Uterus (tissue), 4 donors: Measurements from ENCODE around the gene SEMA4G. TPM values are rescaled to one million over a fixed set of nuclear protein-coding genes. Genes with fewer than 3 reads are reported as not detected.

Experiments used
- DNase-seq, 2 donors: peaks; one replicate each; pipeline ENCODE4 v3.0.0-alpha.2; 2019 to 2020
- H3K27ac ChIP-seq, 2 donors: fragments of 200-600 bp; sonication (generic); 1 replicate in 1 of 2; 2 replicates in 1 of 2; pipeline ENCODE4 v1.5.1; 2016 to 2018
- H3K27me3 ChIP-seq, 2 donors: fragments of 200-600 bp; sonication (generic); one replicate each; pipeline ENCODE4 v1.5.1; 2018 to 2019; ENCODE audit warnings: control low read depth in 1 of 2
- H3K36me3 ChIP-seq, 2 donors: fragments of 200-600 bp; sonication (generic); one replicate each; pipeline ENCODE4 v1.5.1; 2019; ENCODE audit warnings: control low read depth in 1 of 2
- H3K4me1 ChIP-seq, 2 donors: fragments of 200-600 bp; sonication (generic); one replicate each; pipeline ENCODE4 v1.5.1; 2018 to 2019; ENCODE audit warnings: control low read depth in 1 of 2
- H3K4me3 ChIP-seq, 2 donors: fragments of 200-600 bp; sonication (generic); 1 replicate in 1 of 2; 2 replicates in 1 of 2; pipeline ENCODE4 v1.5.1; 2018 to 2019; ENCODE audit warnings: mild to moderate bottlenecking in 1 of 2
- H3K9me3 ChIP-seq, 2 donors: fragments of 200-600 bp; sonication (generic); one replicate each; pipeline ENCODE4 v1.5.1; 2019; ENCODE audit warnings: control low read depth in 1 of 2
- CTCF ChIP-seq, 4 experiments: fragments of 200-600 bp in 2 of 4; fragments of 450-650 bp in 2 of 4; sonication (generic) in 2 of 4; IDR thresholded peaks; one replicate each; pipeline ENCODE4 v1.5.1; 2016 to 2019; ENCODE audit warnings: antibody characterized with exemption in 4 of 4, mild to moderate bottlenecking in 2 of 4, moderate library complexity in 1 of 4
- POLR2A ChIP-seq, 2 donors: fragments of 450-650 bp; IDR thresholded peaks; one replicate each; pipeline ENCODE4 v1.6.1; 2016; ENCODE audit warnings: antibody characterized with exemption in 2 of 2, mild to moderate bottlenecking in 1 of 2, moderate library complexity in 1 of 2
- intact Hi-C: fragments of 100-400 bp; cut with DNase I; formaldehyde crosslinking; loops from one replicate; pipeline ENCODE4 v1.15.1; 2023; ENCODE audit warnings: low total_unique reads
- total RNA-seq, 4 donors: library from RNA; depleted of rRNA in 3 of 4; stranded (reverse); fragments of >200 nt in 3 of 4; gene quantifications; one replicate each; pipeline versions ENCODE4 v1.1.0 to v1.2.4, GENCODE V29; 2014 to 2023
- donor health status: DM: yes; HTN: yes; CAD: no.

SEMA4G gene
- total RNA-seq, 4 donors from 2014 or later: 2.6 to 10.3 (median 4.2) TPM

GRCh38 chr10:100945754-100946153 is 23.6 kb upstream of the SEMA4G start:
- no peaks in the 10 kb centered on the region for H3K27me3 ChIP-seq
- H3K27ac ChIP-seq: no peak overlapping the region
- no peak overlapping the region for H3K4me3 ChIP-seq
- no peaks in the 10 kb centered on the region for H3K4me1 ChIP-seq
- H3K36me3 ChIP-seq: no peaks in the 10 kb centered on the region
- intact Hi-C loops: no loop called here
- TF ChIP-seq POLR2A (IDR thresholded peaks at IDR 0.05): no peak
- TF ChIP-seq CTCF (IDR thresholded peaks at IDR 0.05): no peak
- DNase-seq: no peak
- H3K9me3 ChIP-seq: no peaks in the 10 kb centered on the region

- Histone ChIP-seq H3K4me3 (no peak overlapping the region), H3K36me3 (no peaks in the 10 kb centered on the region), H3K27me3 (no peaks in the 10 kb centered on the region), H3K9me3 (no peaks in the 10 kb centered on the region), H3K27ac (no peak overlapping the region), H3K4me1 (no peaks in the 10 kb centered on the region)
- intact Hi-C loops: no loop called here
- no peak for DNase-seq
- TF ChIP-seq CTCF (IDR thresholded peaks at IDR 0.05): no peak
- no peak for TF ChIP-seq POLR2A (IDR thresholded peaks at IDR 0.05)
Measured at GRCh38 chr10:100948916-100949315, 20.4 kb upstream of the SEMA4G start.

- no peaks in the 10 kb centered on the region for H3K4me1 ChIP-seq
- H3K36me3 ChIP-seq: no peaks in the 10 kb centered on the region
- H3K4me3 ChIP-seq: no peak overlapping the region
- intact Hi-C loops: no loop called here
- TF ChIP-seq POLR2A (IDR thresholded peaks at IDR 0.05): no peak
- no peak for TF ChIP-seq CTCF (IDR thresholded peaks at IDR 0.05)
- no peaks in the 10 kb centered on the region for H3K27me3 ChIP-seq
- DNase-seq: no peak
- no peaks in the 10 kb centered on the region for H3K9me3 ChIP-seq
- no peak overlapping the region for H3K27ac ChIP-seq
Measured at GRCh38 chr10:100960251-100960650, 9.1 kb upstream of the SEMA4G start.

- H3K9me3 ChIP-seq: no peaks in the 10 kb centered on the region
- intact Hi-C loops: no loop called here
- H3K4me1 ChIP-seq: no peaks in the 10 kb centered on the region
- no peak overlapping the region for H3K27ac ChIP-seq
- TF ChIP-seq POLR2A (IDR thresholded peaks at IDR 0.05): no peak
- TF ChIP-seq CTCF (IDR thresholded peaks at IDR 0.05): no peak
- no peak for DNase-seq
- no peak overlapping the region for H3K4me3 ChIP-seq
- H3K36me3 ChIP-seq: no peaks in the 10 kb centered on the region
- no peaks in the 10 kb centered on the region for H3K27me3 ChIP-seq
Measured at GRCh38 chr10:100962351-100963080, 6.8 kb upstream of the SEMA4G start.

- Histone ChIP-seq H3K27ac (no peak overlapping the region), H3K36me3 (no peaks in the 10 kb centered on the region), H3K4me1 (peaks cover 0 to 2% of the 10 kb centered on the region in 2 donors), H3K9me3 (no peaks in the 10 kb centered on the region), H3K4me3 (no peak overlapping the region), H3K27me3 (no peaks in the 10 kb centered on the region)
- intact Hi-C loops: no loop called here
- TF ChIP-seq POLR2A (IDR thresholded peaks at IDR 0.05): no peak
- TF ChIP-seq CTCF (IDR thresholded peaks at IDR 0.05): no peak
- no peak for DNase-seq
Measured at GRCh38 chr10:100963826-100964225, 5.5 kb upstream of the SEMA4G start.
